GM12892 (cell line): ENCODE measurements around the gene PTPRN2.
A peak's percentile ranks its signal among the peaks of the same experiment; 100 is the strongest.

Experiments
- DNase-seq: peaks from one replicate; pipeline ENCODE4 v3.0.0; 2011; ENCODE audit not compliant: insufficient read length
- FAIRE-seq: peaks from 2 replicates; lab custom pipeline; 2011; peaks lifted over from hg19 to GRCh38; lab: Jason Lieb, UNC
- POLR2A ChIP-seq: IDR thresholded peaks from 2 replicates; pipeline ENCODE4 v1.6.1; 2011; ENCODE audit warnings: low read depth, low read length, control low read depth
- POLR2AphosphoS5 ChIP-seq: IDR thresholded peaks from 2 replicates; pipeline ENCODE4 v1.6.1; 2011; ENCODE audit warnings: low read depth, low read length, control low read depth
- TAF1 ChIP-seq: IDR thresholded peaks from 2 replicates; pipeline ENCODE4 v1.6.1; 2011; ENCODE audit warnings: low read depth, mild to moderate bottlenecking, control low read depth, low read length, borderline replicate concordance

Gene PTPRN2

DNA sequence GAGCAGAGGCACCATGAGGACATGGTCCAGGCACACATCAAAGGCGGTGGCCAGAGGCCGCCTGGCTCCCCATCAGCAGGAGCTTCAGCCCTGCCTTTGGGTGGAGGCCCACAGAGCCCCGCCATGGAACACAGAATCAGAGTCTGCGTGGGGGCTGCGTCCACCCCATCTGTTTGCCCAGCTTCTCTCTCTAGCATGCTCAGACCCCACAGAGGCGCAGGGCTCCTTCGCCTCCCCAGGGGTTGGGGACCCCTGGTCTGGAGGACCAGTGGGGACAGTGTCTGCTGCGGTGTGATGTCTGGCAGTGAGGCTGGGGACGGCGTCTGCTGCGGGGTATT, 321.9 kb downstream of the PTPRN2 start:
- TF ChIP-seq POLR2A (no peak), TAF1 (no peak), POLR2AphosphoS5 (no peak)
- FAIRE-seq (no peak), DNase-seq (no peak)

- FAIRE-seq, result no peak
- DNase-seq, result no peak
- no peak for TF ChIP-seq POLR2AphosphoS5
- TF ChIP-seq TAF1, result no peak
- no peak for TF ChIP-seq POLR2A
These were observed 322.5 kb downstream of the PTPRN2 start for GRCh38 chr7:158264881-158265742.

GRCh38 chr7:158263964-158264748, 323.5 kb downstream of the PTPRN2 start:
- TF ChIP-seq POLR2A (no peak), POLR2AphosphoS5 (no peak), TAF1 (no peak)
- no peak for FAIRE-seq

GRCh38 chr7:158263110-158263963, 324.3 kb downstream of the PTPRN2 start:
- DNase-seq (no peak), FAIRE-seq (no peak)
- no peak for TF ChIP-seq POLR2A
- TF ChIP-seq TAF1, result no peak
- TF ChIP-seq POLR2AphosphoS5, result no peak

More at GRCh38 chr7:158263964-158264748, 323.5 kb downstream of the PTPRN2 start:
- no peak for DNase-seq

DNA sequence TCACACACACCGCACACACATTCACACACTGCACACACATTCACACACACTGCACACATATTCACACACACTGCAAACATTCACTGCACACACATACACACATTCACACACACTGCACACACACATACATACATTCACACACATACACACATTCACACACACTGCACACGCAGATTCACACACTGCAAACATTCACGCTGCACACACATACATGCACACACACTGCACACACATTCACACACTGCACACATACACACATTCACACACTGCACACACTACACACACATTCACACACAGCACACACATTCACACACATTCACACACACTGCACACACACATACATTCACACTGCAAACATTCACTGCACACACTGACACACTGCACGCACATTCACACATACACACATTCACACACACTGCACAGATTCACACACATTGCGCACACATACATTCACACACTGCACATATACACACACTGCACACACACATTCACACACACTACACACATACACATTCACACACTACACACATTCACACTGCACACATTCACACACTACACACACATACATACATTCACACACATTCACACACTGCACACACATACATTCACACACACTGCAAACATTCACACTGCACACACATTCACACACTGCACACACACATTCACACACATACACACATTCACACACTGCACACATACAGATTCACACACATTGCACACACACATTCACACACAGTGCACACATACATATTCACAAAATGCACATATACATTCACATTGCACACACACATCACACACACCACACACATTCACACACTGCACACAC, 325.1 kb downstream of the PTPRN2 start:
- FAIRE-seq (peak; percentile 51), DNase-seq (no peak)
- no peak for TF ChIP-seq POLR2AphosphoS5
- no peak for TF ChIP-seq POLR2A
- TF ChIP-seq TAF1, result no peak

GRCh38 chr7:158261362-158262235, 326.0 kb downstream of the PTPRN2 start:
- FAIRE-seq (no peak), DNase-seq (no peak)
- TF ChIP-seq POLR2A, result no peak
- no peak for TF ChIP-seq POLR2AphosphoS5
- TF ChIP-seq TAF1, result no peak

GRCh38 chr7:158260567-158261361, 326.9 kb downstream of the PTPRN2 start:
- FAIRE-seq (no peak), DNase-seq (no peak)
- TF ChIP-seq POLR2A, result no peak
- TF ChIP-seq POLR2AphosphoS5, result no peak
- TF ChIP-seq TAF1, result no peak

GRCh38 chr7:158259671-158260418, 327.8 kb downstream of the PTPRN2 start:
- FAIRE-seq (no peak), DNase-seq (no peak)
- TF ChIP-seq POLR2A (no peak), TAF1 (no peak), POLR2AphosphoS5 (no peak)
